ENCODE data around the gene ARHGAP25.
A peak's percentile ranks its signal among the peaks of the same experiment; 100 is the strongest.

ARHGAP25 gene

DNA sequence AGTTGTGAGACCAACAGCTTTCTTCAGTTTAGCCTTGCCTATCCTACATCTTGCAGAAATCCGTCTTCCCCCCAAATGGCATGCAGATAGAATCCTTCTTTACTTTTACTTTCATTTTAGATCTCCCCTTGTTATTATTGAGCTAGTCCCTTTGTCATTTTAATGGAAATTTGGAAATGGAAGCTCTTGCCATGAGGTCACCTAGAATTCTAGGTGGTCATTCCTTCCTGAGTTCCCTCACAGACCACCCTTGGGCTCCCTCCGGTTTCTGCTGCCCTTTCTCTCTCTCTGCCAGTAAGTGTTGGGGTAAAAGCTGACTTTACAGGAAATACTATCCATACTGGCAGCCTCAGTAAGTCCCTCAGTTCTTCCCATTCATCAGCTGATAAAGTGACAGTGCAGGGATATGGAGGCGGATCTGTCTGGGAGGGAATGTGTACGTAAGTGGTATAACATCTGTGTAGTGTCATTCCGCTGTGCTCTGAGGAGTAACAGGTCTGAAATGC is 30.2 kb downstream of the ARHGAP25 start:
- TF ChIP-seq, protein P1, sequence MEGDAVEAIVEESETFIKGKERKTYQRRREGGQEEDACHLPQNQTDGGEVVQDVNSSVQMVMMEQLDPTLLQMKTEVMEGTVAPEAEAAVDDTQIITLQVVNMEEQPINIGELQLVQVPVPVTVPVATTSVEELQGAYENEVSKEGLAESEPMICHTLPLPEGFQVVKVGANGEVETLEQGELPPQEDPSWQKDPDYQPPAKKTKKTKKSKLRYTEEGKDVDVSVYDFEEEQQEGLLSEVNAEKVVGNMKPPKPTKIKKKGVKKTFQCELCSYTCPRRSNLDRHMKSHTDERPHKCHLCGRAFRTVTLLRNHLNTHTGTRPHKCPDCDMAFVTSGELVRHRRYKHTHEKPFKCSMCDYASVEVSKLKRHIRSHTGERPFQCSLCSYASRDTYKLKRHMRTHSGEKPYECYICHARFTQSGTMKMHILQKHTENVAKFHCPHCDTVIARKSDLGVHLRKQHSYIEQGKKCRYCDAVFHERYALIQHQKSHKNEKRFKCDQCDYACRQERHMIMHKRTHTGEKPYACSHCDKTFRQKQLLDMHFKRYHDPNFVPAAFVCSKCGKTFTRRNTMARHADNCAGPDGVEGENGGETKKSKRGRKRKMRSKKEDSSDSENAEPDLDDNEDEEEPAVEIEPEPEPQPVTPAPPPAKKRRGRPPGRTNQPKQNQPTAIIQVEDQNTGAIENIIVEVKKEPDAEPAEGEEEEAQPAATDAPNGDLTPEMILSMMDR (IDR thresholded peaks at IDR 0.05; ENCODE audit: poor library complexity, severe bottlenecking), result no peak

DNA sequence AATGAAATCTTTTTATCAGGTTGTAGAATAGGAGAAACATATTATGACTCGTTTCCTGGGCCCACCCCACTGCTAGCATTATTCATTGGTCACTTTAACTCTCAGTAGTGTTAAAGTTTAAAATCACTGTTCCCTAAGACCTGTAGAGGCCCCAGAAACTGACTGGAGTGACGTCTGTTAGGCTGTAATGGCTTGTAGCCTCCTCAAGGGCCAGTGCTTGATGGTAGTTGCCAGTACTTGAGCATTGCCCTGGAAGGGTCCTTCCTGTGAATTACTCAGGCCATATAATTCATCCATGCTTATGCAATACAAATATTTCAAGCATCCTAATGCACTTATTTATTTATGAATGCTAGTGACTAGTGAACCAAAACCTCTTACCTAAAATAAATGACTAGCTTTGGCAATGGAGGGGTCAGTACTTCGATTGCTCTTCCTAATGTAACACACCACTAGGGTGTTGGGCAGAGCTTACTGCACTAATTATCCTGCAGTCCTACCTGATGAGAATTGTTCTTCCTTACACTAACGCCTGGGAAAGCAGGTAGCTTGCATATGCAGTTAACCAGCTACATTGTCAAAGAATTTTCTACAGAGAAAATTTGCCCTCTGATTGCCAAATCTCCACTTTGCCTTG is 31.2 kb downstream of the ARHGAP25 start:
- H3K4me1 ChIP-seq (ENCODE audit: insufficient read depth, poor library complexity, severe bottlenecking), result peaks cover 17% of the 10 kb centered on the region
- ATAC-seq (ENCODE audit: low read depth) (peak; percentile 38; the same call in 1 of the 3 replicates), DNase-seq (ENCODE audit: low spot score) (no peak)
- no peaks in the 10 kb centered on the region for H3K27me3 ChIP-seq (ENCODE audit: insufficient read depth, poor library complexity, severe bottlenecking)
- peak overlapping the region; percentile 8 for H3K27ac ChIP-seq (ENCODE audit: poor library complexity, severe bottlenecking)
- H3K4me3 ChIP-seq (ENCODE audit: severe bottlenecking), result no peak overlapping the region
- no peaks in the 10 kb centered on the region for H3K9me3 ChIP-seq (ENCODE audit: severe bottlenecking)
- no peaks in the 10 kb centered on the region for H3K36me3 ChIP-seq (ENCODE audit: low read depth)
- TF ChIP-seq, protein P1 (IDR thresholded peaks at IDR 0.05; ENCODE audit: poor library complexity, severe bottlenecking), result no peak

More for the DNA sequence above, 30.2 kb downstream of the ARHGAP25 start:
- H3K36me3 ChIP-seq (ENCODE audit: low read depth), result no peaks in the 10 kb centered on the region
- H3K27me3 ChIP-seq (ENCODE audit: insufficient read depth, poor library complexity, severe bottlenecking), result no peaks in the 10 kb centered on the region
- ATAC-seq (ENCODE audit: low read depth) (no peak), DNase-seq (ENCODE audit: low spot score) (no peak)
- H3K27ac ChIP-seq (ENCODE audit: poor library complexity, severe bottlenecking), result no peak overlapping the region
- H3K4me3 ChIP-seq (ENCODE audit: severe bottlenecking), result no peak overlapping the region
- peaks cover 15% of the 10 kb centered on the region for H3K4me1 ChIP-seq (ENCODE audit: insufficient read depth, poor library complexity, severe bottlenecking)
- H3K9me3 ChIP-seq (ENCODE audit: severe bottlenecking), result peaks cover 2% of the 10 kb centered on the region

DNA sequence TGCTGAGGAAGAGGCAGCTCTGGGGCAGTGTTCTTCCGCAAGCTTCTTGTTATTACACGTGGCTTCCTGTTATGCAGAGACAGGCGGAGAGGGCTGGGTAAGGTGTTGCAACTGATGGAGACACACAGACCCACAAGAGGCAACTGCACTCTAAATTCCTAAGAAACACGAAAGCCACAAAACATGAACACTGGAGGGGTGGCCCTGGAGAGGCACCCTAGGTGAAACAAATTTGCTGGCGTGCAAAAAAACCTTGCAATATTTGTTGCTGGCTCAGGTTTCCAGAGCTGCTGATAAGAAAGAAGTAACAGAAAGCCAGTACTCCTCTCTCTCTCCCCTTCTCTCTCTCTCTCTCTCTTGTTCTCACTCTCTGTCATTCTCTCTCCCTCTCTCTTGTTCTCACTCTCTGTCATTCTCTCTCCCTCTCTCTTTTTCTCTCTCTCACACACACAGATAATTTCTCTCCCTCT is 31.8 kb downstream of the ARHGAP25 start:
- H3K36me3 ChIP-seq (ENCODE audit: low read depth), result no peaks in the 10 kb centered on the region
- H3K27ac ChIP-seq (ENCODE audit: poor library complexity, severe bottlenecking), result peak overlapping the region; percentile 8
- DNase-seq (ENCODE audit: low spot score), result no peak
- ATAC-seq (ENCODE audit: low read depth), result peak; percentile 68
- TF ChIP-seq, protein P1 (IDR thresholded peaks at IDR 0.05; ENCODE audit: poor library complexity, severe bottlenecking), result no peak
- no peak overlapping the region for H3K4me3 ChIP-seq (ENCODE audit: severe bottlenecking)
- no peaks in the 10 kb centered on the region for H3K27me3 ChIP-seq (ENCODE audit: insufficient read depth, poor library complexity, severe bottlenecking)
- peaks cover 17% of the 10 kb centered on the region for H3K4me1 ChIP-seq (ENCODE audit: insufficient read depth, poor library complexity, severe bottlenecking)
- no peaks in the 10 kb centered on the region for H3K9me3 ChIP-seq (ENCODE audit: severe bottlenecking)

DNA sequence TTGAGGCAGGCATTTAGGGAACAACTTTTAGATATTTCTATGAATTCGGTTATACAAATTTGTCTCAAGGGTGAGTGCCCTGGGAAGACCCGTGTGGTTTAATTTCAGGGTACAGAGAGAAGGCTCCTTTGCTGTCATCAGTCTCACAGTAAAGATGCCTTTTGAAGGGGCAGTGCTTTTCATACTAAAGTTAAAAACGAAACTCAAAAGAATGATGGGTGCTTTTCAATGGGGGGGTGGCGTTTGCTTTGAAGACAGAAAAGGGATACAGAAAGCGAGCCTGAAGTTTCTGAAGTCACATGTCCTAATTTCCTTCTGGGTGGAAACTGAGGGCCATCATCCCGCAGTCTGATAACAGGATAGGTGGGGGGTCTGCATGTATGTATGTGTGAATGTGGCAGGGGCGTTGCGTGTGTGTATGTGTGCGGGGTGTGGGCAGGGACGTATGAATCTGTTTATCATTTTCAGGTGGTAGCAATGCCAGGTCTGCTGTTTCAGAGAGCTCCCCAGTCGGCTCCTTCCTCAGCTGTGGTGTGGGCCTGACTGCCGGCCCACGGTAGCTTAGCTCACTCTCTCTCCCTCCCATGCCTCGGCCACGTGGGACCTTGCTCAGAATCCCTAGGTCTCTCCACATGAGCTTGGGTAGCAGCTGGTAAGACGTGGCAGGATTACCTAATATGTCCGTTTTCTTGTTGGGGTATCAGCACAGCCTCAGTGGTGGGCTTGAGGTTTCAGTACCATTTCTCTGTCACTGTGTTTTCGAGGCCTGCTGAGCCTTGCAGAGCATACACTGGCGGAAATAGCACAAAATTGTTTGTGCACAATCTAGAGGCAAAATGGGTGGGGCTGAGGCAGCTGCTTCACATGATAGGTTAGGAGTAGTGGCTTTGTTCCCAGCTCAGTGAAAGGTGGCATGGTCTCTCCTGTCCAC is 32.7 kb downstream of the ARHGAP25 start:
- H3K4me1 ChIP-seq (ENCODE audit: insufficient read depth, poor library complexity, severe bottlenecking), result peaks cover 17% of the 10 kb centered on the region
- ATAC-seq (ENCODE audit: low read depth), result no peak
- H3K27ac ChIP-seq (ENCODE audit: poor library complexity, severe bottlenecking), result no peak overlapping the region
- no peaks in the 10 kb centered on the region for H3K36me3 ChIP-seq (ENCODE audit: low read depth)
- no peak overlapping the region for H3K4me3 ChIP-seq (ENCODE audit: severe bottlenecking)
- H3K9me3 ChIP-seq (ENCODE audit: severe bottlenecking), result no peaks in the 10 kb centered on the region
- no peaks in the 10 kb centered on the region for H3K27me3 ChIP-seq (ENCODE audit: insufficient read depth, poor library complexity, severe bottlenecking)
- DNase-seq (ENCODE audit: low spot score), result no peak
- TF ChIP-seq, protein P1 (IDR thresholded peaks at IDR 0.05; ENCODE audit: poor library complexity, severe bottlenecking), result no peak

Measured in RWPE2 (cell line).